MM.1S (cell line): Measurements from ENCODE around the gene TAF4B.
A peak's percentile ranks its signal among the peaks of the same experiment; 100 is the strongest.

ENCODE experiments used
- DNase-seq: peaks from one replicate; pipeline ENCODE4 v3.0.0-alpha.2; 2015
- H2AFZ ChIP-seq: fragments of 300-600 bp; sonication (generic); 2 replicates; pipeline ENCODE4 v1.6.0; 2016; ENCODE audit warnings: antibody characterized with exemption, low read length
- H3F3A ChIP-seq: fragments of 300-600 bp; sonication (generic); 2 replicates; pipeline ENCODE4 v1.6.1; 2016; ENCODE audit warnings: mild to moderate bottlenecking, antibody characterized with exemption, low read length, moderate library complexity, mixed read lengths; ENCODE audit not compliant: insufficient read depth
- H3K27ac ChIP-seq: fragments of 300-600 bp; sonication (generic); 2 replicates; pipeline ENCODE4 v1.5.1; 2016; ENCODE audit warnings: mild to moderate bottlenecking, low read length
- H3K27me3 ChIP-seq: fragments of 300-600 bp; sonication (generic); replicated peaks from 2 replicates; pipeline ENCODE4 v1.6.0; 2016; ENCODE audit warnings: low read length; ENCODE audit not compliant: insufficient read depth
- H3K36me3 ChIP-seq: fragments of 300-600 bp; sonication (generic); replicated peaks from 2 replicates; pipeline ENCODE4 v1.6.1; 2016; ENCODE audit warnings: mild to moderate bottlenecking, low read length, mixed read lengths; ENCODE audit not compliant: insufficient read depth
- H3K4me1 ChIP-seq: fragments of 300-600 bp; sonication (generic); 2 replicates; pipeline ENCODE4 v1.6.1; 2016; ENCODE audit warnings: low read length, mixed read lengths
- H3K4me2 ChIP-seq: fragments of 300-600 bp; sonication (generic); 2 replicates; pipeline ENCODE4 v1.6.0; 2016; ENCODE audit warnings: low read depth, low read length
- H3K4me3 ChIP-seq: fragments of 300-600 bp; sonication (generic); 2 replicates; pipeline ENCODE4 v1.5.1; 2016; ENCODE audit warnings: low read length, mixed read lengths
- H3K79me2 ChIP-seq: fragments of 300-600 bp; sonication (generic); 2 replicates; pipeline ENCODE4 v1.6.1; 2016; ENCODE audit warnings: mixed run types, low read length, mixed read lengths
- H3K9ac ChIP-seq: fragments of 300-600 bp; sonication (generic); 2 replicates; pipeline ENCODE4 v1.6.1; 2016; ENCODE audit warnings: low read length, mixed read lengths
- H3K9me2 ChIP-seq: fragments of 300-600 bp; sonication (generic); replicated peaks from 2 replicates; pipeline ENCODE4 v1.6.1; 2016; ENCODE audit warnings: mild to moderate bottlenecking, low read length, mixed read lengths; ENCODE audit not compliant: insufficient read depth
- H3K9me3 ChIP-seq: fragments of 300-600 bp; sonication (generic); replicated peaks from 2 replicates; pipeline ENCODE4 v1.6.1; 2016; ENCODE audit warnings: mild to moderate bottlenecking, low read length, mixed read lengths; ENCODE audit not compliant: insufficient read depth
- H4K20me1 ChIP-seq: fragments of 300-600 bp; sonication (generic); 2 replicates; pipeline ENCODE4 v1.6.1; 2016; ENCODE audit warnings: mild to moderate bottlenecking, low read length, moderate library complexity, mixed read lengths; ENCODE audit not compliant: insufficient read depth
- CTCF ChIP-seq: fragments of 300-600 bp; sonication (generic); IDR thresholded peaks from 2 replicates; pipeline ENCODE4 v1.5.1; 2016; ENCODE audit warnings: antibody characterized with exemption, low read length, mixed read lengths
- EZH2 ChIP-seq: fragments of 300-600 bp; sonication (generic); optimal IDR thresholded peaks from 2 replicates; pipeline ENCODE3; 2017; ENCODE audit warnings: low read depth, mild to moderate bottlenecking, antibody characterized with exemption, low read length, mixed read lengths
- EZH2phosphoT487 ChIP-seq: fragments of 300-600 bp; sonication (generic); IDR thresholded peaks from 2 replicates; pipeline ENCODE4 v1.6.1; 2018; ENCODE audit warnings: antibody characterized with exemption, low read length

Gene TAF4B, protein sequence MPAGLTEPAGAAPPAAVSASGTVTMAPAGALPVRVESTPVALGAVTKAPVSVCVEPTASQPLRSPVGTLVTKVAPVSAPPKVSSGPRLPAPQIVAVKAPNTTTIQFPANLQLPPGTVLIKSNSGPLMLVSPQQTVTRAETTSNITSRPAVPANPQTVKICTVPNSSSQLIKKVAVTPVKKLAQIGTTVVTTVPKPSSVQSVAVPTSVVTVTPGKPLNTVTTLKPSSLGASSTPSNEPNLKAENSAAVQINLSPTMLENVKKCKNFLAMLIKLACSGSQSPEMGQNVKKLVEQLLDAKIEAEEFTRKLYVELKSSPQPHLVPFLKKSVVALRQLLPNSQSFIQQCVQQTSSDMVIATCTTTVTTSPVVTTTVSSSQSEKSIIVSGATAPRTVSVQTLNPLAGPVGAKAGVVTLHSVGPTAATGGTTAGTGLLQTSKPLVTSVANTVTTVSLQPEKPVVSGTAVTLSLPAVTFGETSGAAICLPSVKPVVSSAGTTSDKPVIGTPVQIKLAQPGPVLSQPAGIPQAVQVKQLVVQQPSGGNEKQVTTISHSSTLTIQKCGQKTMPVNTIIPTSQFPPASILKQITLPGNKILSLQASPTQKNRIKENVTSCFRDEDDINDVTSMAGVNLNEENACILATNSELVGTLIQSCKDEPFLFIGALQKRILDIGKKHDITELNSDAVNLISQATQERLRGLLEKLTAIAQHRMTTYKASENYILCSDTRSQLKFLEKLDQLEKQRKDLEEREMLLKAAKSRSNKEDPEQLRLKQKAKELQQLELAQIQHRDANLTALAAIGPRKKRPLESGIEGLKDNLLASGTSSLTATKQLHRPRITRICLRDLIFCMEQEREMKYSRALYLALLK

DNA sequence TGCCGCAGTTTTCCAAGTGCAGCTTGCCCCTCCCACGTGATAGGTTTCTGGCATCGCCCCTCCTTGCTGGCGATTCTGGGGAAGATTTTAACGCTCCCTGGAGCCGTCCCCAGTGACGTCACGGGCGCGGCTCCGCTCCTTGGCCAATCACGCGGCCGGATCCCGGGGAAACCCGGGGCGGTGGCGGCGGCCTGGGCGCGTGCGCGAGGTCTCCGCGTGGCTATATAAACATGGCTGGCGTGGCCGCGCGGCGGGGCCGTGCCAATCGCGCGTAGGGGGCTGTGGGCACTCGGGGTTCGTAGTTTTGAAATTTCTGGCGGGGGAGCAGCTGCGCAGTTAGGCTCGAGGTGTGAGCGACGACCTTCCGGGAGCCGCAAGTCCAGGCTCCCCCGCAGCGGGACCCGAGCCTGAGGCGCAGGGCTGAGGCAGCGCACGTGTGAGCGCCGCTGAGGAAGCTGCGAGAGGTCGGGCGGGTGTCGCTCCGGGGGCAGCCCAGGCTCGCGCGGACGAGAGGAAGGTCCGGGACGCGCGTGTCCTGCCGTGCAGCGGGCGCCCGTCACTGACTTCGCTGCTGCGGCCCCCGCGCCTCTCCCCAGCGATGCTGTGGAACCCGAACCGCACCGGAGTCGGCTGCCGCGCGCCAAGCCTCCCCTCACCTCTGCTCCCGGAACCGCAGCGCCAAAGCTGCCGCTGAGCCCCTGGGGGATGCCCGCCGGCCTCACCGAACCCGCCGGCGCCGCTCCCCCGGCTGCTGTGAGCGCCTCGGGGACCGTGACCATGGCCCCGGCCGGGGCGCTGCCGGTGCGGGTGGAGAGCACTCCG, at the start of gene TAF4B:
Gene TAF4B, plus strand, starts transcription at position 217 of the 822 bp plus-strand sequence. Its CDS starts 489 bp downstream, at position 706.
- Histone ChIP-seq H2AFZ (peak within 1 kb of the TSS; percentile 78), H4K20me1 (no peaks in the 10 kb centered on the region), H3F3A (no peaks in the 10 kb centered on the region), H3K36me3 (peaks cover 4% of the 10 kb centered on the region; the same call in 1 of the 2 replicates), H3K4me2 (peak within 1 kb of the TSS; percentile 69), H3K27ac (peak within 1 kb of the TSS; percentile 69; the same call in 1 of the 2 replicates), H3K9me3 (no peaks in the 10 kb centered on the region), H3K4me3 (peak within 1 kb of the TSS; percentile 94), H3K4me1 (peaks cover 8% of the 10 kb centered on the region; the same call in 1 of the 2 replicates), H3K9me2 (no peaks in the 10 kb centered on the region), H3K79me2 (peaks cover 49% of the 10 kb centered on the region), H3K9ac (peak within 1 kb of the TSS; percentile 87), H3K27me3 (no peaks in the 10 kb centered on the region)
- DNase-seq, result peak; percentile 94
- TF ChIP-seq CTCF (no peak), EZH2 (no peak), EZH2phosphoT487 (no peak)

DNA sequence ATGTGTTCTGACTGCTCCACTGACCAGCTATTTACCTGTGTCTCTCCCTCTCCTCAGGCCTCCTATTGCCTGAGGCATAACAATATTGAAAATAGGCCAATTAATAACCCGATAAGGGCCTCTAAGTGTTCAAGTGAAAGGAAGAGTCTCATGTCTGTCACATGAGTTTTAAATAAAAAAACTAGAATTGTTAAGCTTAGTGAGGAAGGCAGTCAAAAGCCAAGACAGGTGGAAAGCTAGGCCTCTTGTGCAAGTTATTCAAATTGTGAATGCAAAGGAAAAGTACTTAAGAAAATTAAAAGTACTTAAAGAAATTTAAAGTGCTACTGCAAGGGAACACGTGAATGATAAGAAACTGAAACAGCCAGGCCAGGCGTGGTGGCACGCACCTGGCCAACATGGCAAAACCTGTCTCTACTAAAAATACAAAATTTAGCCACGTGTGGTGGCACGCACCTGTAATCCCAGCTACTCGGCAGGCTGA, 44.9 kb upstream of the TAF4B start:
- Histone ChIP-seq H3K9ac (peak overlapping the region; percentile 28; the same call in 1 of the 2 replicates), H2AFZ (no peak overlapping the region), H3K4me3 (no peak overlapping the region), H4K20me1 (no peaks in the 10 kb centered on the region), H3K9me3 (no peaks in the 10 kb centered on the region), H3K4me1 (peaks cover 48% of the 10 kb centered on the region), H3K79me2 (no peaks in the 10 kb centered on the region), H3K9me2 (no peaks in the 10 kb centered on the region), H3F3A (peaks cover 38% of the 10 kb centered on the region), H3K36me3 (no peaks in the 10 kb centered on the region), H3K27ac (peak overlapping the region; percentile 88), H3K27me3 (no peaks in the 10 kb centered on the region), H3K4me2 (peak overlapping the region; percentile 44; the same call in 1 of the 2 replicates)
- no peak for TF ChIP-seq EZH2
- no peak for TF ChIP-seq CTCF
- TF ChIP-seq EZH2phosphoT487, result no peak
- DNase-seq, result peak; percentile 92

GRCh38 chr18:26183395-26184112, 42.7 kb upstream of the TAF4B start:
- H4K20me1 ChIP-seq, result no peaks in the 10 kb centered on the region
- H3K9me3 ChIP-seq, result no peaks in the 10 kb centered on the region
- no peak overlapping the region for H3K4me3 ChIP-seq
- no peaks in the 10 kb centered on the region for H3K9me2 ChIP-seq
- H3K4me1 ChIP-seq, result peaks cover 47% of the 10 kb centered on the region
- H2AFZ ChIP-seq, result peak overlapping the region; percentile 50
- peak overlapping the region; percentile 44; the same call in 1 of the 2 replicates for H3K27ac ChIP-seq
- no peaks in the 10 kb centered on the region for H3K36me3 ChIP-seq
- TF ChIP-seq EZH2phosphoT487 (no peak), EZH2 (no peak), CTCF (no peak)
- H3K27me3 ChIP-seq, result no peaks in the 10 kb centered on the region
- H3K4me2 ChIP-seq, result peak overlapping the region; percentile 46; the same call in 1 of the 2 replicates
- no peaks in the 10 kb centered on the region for H3K79me2 ChIP-seq
- no peak overlapping the region for H3K9ac ChIP-seq
- DNase-seq, result peak; percentile 20
- peaks cover 38% of the 10 kb centered on the region for H3F3A ChIP-seq
